ENCODE measurements around the gene TIAM2.

TIAM2 gene

DNA sequence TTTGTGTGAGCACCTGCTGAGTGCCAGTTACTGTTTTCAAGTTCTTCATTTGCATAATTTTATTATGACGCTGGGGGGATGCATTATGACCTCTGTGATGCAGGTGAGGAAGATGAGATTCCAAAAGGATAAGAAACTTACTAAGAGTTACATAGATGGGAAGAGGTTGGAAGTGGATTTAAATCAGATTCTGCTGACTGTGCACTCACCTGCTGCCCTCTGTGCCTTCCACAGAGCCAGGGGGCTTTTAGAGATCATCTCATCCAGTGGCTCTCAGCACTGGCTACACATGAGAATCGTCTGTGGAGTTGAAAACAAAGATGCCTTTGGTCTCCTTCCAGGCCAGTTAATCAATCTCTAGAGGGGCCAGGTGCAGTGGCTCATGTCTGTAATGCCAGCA is 47.9 kb downstream of the TIAM2 start:
- TF ChIP-seq GATA1 (IDR thresholded peaks at IDR 0.05; ENCODE audit: low read depth, low read length) (no peak), POLR2A (IDR thresholded peaks at IDR 0.05; ENCODE audit: low read length) (no peak)

GRCh38 chr6:155045561-155046404 is 50.7 kb downstream of the TIAM2 start:
- no peak for DNase-seq
- TF ChIP-seq POLR2A (IDR thresholded peaks at IDR 0.05; ENCODE audit: low read length): no peak
- TF ChIP-seq GATA1 (IDR thresholded peaks at IDR 0.05; ENCODE audit: low read depth, low read length): no peak

More for the DNA sequence above, 47.9 kb downstream of the TIAM2 start:
- DNase-seq: no peak

DNA sequence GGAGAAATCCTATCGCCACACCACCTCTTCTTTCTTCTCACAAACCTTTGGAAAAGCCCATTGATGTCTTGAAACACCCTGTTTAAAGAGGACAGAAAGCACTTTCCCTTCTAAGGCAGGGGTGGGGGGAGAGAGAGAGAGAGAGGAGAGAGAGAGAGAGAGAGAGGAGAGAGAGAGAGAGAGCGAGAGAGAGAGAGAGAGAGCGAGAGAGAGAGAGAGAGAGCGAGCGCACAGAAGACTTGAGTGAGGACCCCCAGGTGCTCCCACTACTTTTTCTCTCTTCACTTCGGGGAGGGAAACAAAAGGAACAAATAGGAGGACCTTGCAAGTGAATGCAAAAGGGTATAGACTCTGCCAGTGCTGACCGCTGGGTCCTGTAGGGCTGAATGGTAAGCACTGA is 52.4 kb downstream of the TIAM2 start:
- TF ChIP-seq POLR2A (IDR thresholded peaks at IDR 0.05; ENCODE audit: low read length): no peak
- TF ChIP-seq GATA1 (IDR thresholded peaks at IDR 0.05; ENCODE audit: low read depth, low read length): no peak
- DNase-seq: no peak

DNA sequence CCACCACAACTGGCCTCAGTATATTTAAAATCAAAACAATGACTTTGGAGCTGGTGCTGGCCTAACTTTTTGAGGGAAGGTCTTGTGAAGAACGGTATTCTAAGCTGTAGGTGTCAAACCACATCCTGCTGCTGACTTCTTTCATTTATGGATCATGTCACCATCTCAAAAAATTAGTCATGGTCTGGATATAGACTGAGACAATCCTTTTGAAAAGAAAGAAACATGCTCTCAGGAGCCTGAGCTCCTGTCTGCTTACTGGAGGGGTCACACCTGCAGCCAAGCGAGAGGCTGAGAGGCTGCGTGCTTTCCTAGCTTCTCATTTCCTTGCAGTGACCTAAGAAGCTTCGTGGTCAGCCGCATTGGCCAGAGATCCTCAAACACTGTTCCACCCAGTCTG is 55.2 kb downstream of the TIAM2 start:
- DNase-seq: no peak

DNA sequence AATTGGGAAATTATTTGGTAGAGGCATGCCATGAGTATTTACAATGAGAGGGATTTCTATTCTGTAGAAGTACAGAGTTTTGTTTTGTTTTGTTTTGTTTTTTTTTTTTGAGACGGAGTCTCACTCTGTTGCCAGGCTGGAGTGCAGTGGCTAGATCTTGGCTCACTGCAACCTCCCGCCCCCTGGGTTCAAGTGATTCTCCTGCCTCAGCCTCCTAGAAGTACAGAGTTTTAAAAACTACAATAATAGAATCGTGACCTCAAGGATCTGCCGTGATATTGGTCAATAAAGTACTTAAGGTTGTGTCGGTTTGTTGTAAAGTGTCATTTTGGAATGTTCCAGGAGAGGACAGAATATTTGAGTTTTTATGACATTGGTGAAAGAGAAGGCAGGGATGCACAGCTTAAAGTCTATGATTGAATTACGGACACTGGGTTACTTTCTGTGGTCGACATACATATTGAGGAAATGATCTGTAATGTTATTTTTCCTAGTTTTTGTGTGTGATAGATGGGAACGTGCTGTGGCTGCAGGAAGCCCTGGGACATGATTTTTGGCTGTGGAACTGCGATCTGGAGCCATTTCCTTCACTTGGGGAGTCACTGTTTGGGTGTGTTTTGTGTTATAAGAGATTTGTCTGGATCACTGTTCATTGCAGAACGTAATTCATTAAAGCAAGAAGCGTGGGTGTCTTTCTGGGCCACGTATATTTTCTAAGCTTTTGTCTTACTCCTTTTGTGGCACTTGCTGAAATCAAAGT is 59.6 kb downstream of the TIAM2 start:
- TF ChIP-seq POLR2A (IDR thresholded peaks at IDR 0.05; ENCODE audit: low read length): no peak
- no peak for TF ChIP-seq GATA1 (IDR thresholded peaks at IDR 0.05; ENCODE audit: low read depth, low read length)
- no peak for DNase-seq

More for the DNA sequence above, 55.2 kb downstream of the TIAM2 start:
- no peak for TF ChIP-seq GATA1 (IDR thresholded peaks at IDR 0.05; ENCODE audit: low read depth, low read length)
- TF ChIP-seq POLR2A (IDR thresholded peaks at IDR 0.05; ENCODE audit: low read length): no peak

DNA sequence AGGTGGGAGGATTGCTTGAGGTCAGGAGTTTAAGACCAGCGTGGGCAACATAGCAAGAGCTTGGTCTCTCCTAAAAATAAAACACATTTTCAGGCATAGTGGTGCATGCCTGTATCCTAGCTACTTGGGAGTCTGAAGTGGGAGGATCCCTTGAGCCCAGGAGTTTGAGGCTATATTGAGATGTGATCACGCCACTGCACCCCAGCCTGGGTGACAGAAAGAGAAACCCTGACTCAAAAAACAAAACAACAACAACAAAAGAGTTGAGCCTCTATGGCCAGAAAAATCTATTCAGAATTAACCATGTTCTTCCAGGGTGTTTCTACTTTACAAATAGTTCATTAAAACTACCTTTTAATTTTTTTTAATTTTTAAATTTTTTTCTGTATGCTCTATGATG is 60.6 kb downstream of the TIAM2 start:
- no peak for DNase-seq

DNA sequence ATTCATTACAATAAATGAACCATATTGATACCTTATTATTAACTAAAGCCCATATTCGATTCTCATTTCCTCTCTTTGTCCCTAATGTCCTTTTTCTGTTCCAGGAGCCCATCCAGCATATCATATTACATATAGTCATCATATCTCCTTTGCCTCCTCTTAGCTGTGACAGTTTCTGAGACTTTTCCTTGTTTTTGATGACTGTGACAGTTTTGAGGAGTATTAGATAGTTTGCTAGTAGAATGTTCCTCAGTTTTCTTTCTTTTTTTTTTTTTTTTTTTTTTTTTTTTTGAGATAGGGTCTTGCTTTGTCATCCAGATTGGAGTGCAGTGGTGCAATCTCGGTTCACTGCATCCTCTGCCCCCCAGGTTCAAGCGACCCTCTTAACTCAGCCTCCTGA is 61.6 kb downstream of the TIAM2 start:
- no peak for DNase-seq
- TF ChIP-seq GATA1 (IDR thresholded peaks at IDR 0.05; ENCODE audit: low read depth, low read length) (no peak), POLR2A (IDR thresholded peaks at IDR 0.05; ENCODE audit: low read length) (no peak)

More for the DNA sequence above, 60.6 kb downstream of the TIAM2 start:
- TF ChIP-seq GATA1 (IDR thresholded peaks at IDR 0.05; ENCODE audit: low read depth, low read length) (no peak), POLR2A (IDR thresholded peaks at IDR 0.05; ENCODE audit: low read length) (no peak)

- no peak for DNase-seq
- TF ChIP-seq GATA1 (IDR thresholded peaks at IDR 0.05; ENCODE audit: low read depth, low read length): no peak
- TF ChIP-seq POLR2A (IDR thresholded peaks at IDR 0.05; ENCODE audit: low read length): no peak
Observed at GRCh38 chr6:155061381-155061780, 66.3 kb downstream of the TIAM2 start.

- DNase-seq: no peak
- TF ChIP-seq GATA1 (IDR thresholded peaks at IDR 0.05; ENCODE audit: low read depth, low read length) (no peak), POLR2A (IDR thresholded peaks at IDR 0.05; ENCODE audit: low read length) (no peak)
Observed at GRCh38 chr6:155062866-155063341, 67.8 kb downstream of the TIAM2 start.

DNA sequence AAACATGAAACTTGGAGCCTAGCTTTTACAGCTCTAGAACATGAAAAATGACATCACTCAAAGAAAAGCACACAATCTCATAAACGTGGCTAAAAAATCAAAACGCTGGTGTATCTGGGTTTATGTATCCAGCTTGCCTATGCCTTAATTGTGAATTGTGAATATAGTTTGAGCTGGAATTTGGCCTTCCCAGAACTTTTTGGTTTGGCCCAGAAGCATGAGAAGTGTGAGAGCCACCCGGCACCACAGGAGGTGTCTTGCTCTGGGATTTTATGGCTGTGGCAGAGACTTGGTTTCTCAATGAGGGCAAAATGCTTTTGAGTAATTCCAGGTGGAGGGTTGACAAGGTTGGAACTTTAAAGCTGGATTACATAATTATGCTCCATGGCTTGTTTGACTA is 69.2 kb downstream of the TIAM2 start:
- TF ChIP-seq POLR2A (IDR thresholded peaks at IDR 0.05; ENCODE audit: low read length) (no peak), GATA1 (IDR thresholded peaks at IDR 0.05; ENCODE audit: low read depth, low read length) (no peak)

DNA sequence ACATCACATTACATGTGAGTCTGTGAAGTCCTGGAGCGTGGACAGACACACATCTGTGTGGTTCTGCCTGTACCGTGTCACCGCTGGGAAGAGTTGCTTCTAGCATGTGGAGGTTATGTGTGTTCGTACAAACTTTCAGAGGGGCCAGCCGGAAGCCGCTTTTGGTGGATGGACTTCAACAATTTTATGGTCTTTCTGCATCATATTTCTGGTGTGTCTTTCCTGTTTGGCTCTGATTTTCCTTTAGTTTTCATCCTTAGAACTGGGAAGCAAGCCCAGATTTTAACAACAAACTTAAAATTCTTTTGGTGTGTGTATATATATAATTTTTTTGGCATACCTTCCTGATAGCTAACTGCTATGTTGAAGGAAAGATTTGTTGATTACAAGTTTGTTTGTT is 71.2 kb downstream of the TIAM2 start:
- no peak for DNase-seq
- TF ChIP-seq POLR2A (IDR thresholded peaks at IDR 0.05; ENCODE audit: low read length) (no peak), GATA1 (IDR thresholded peaks at IDR 0.05; ENCODE audit: low read depth, low read length) (no peak)

More for the DNA sequence above, 69.2 kb downstream of the TIAM2 start:
- DNase-seq: no peak

- no peak for DNase-seq
- TF ChIP-seq GATA1 (IDR thresholded peaks at IDR 0.05; ENCODE audit: low read depth, low read length) (no peak), POLR2A (IDR thresholded peaks at IDR 0.05; ENCODE audit: low read length) (no peak)
Observed at GRCh38 chr6:155066921-155067680, 72.0 kb downstream of the TIAM2 start.

- DNase-seq: no peak
- no peak for TF ChIP-seq POLR2A (IDR thresholded peaks at IDR 0.05; ENCODE audit: low read length)
- no peak for TF ChIP-seq GATA1 (IDR thresholded peaks at IDR 0.05; ENCODE audit: low read depth, low read length)
Observed at GRCh38 chr6:155067956-155068615, 73.0 kb downstream of the TIAM2 start.

All from erythroblast (primary cell).